NCI-H2081 treated with DMSO at 0.1 percent for 48 hours (cell line): Measurements from ENCODE around the gene FRMD5.

Experiments
- DNase-seq: peaks from one replicate; lab custom pipeline; 2025; lab: John Stamatoyannopoulos, UW

Gene FRMD5

DNA sequence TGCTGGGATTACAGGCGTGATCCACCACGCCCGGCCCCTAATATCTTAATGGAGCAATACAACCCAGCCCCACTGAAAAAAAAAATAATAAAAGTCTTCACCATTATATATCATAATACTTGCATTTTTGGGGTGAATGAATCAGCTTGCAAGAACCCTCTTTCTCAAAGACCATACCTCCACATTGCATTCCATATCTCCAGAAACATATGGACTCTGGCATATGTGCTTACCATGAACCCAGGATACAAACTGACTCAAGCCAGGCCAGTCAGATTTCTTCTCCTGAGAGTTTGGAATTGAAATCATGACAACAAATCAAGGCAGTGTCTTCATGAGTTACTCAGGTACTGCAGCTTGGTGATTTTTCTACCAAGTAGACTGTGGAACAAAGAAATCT, 101.2 kb downstream of the FRMD5 start:
- no peak for DNase-seq

DNA sequence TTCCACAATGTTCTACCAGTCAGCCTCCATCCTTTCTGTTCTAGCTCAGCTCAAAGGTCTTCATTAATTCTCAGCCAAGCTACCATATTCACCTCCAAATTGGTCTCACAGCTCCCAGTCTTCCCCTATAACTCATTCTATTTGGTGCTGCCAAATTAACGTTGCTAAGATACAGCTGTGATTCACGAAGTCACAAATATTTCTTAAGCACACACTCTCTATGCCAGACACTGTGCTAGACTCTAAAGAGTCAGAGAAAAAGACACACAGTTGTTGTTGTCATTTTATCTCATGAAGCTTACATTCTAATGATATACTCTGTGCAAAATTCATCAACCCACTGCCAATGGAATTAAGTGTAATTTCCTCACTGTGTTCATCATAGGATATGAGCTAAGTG, 102.8 kb downstream of the FRMD5 start:
- DNase-seq, result no peak

DNA sequence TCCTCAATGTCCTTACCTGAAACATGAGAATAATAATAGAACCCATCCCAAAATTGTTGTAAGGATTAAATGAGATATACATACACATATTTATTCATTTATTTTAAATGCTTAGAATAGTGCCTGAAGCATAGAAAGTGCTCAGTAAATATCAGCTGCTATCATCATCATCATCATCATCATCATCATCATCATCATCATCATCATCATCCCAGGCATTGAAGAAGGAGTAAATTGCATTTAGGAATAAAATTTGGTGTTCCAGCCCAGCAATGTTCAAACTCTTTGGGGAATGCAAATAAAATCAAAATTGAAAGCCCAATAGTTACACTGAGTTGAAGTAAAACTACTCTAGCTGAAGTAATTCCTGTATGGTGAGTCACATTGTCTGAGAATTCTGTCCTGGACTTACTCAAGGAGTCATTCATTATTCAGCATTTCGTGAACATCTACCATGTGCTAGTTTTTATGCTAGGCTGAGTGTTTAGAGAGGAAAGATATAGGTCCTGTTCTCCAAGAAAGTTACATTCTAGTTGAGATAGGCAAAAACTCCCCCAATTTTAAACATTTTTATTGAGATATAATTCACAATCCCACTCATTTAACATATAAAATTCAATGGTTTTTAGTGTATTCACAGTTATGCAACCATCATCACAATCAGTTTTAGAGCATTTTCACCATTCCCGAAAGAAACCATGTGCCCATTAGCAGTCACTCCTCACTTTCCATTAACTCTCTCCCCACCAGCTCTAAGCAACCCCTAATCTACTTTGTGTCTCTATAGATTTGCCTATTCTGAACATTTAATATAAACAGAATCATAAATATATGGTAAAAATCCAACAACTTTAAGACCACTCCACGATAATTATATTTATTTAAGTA, 107.2 kb downstream of the FRMD5 start:
- DNase-seq, result no peak

DNA sequence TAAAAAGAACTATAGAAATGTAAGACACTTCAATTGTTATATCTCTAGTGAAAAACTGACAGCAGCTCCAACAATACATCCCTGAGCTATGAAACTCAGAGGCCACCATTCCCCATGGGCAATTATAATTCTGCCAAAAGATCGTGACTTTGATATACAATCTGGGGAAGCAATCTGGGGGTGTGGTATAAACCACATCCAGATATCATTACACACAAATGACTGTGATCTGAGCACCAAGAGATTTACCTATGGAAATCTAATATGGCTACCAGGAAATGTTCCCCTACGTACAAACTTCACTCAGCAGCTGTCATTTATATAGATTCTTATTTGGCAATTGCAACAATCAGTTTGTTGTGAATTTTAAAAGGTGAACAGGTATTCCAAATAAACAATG, 110.3 kb downstream of the FRMD5 start:
- no peak for DNase-seq

DNA sequence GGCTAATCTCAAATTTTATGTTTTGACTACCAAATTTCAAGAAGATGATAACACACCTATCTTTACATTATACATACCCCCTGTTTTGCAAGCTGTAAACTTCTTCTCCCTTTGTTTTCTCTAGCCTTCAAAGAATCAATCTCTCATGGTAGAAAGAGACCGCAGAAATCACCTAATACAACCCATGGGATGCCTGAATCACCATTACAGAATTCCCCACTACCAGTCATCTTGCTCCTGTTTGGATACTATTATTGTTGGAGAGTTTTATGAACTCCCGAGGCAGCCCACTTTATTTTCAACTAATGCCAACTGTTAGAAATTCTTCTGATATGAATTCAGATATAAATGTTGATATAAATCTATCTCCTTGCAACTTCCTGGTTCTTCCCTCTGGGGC, 110.9 kb downstream of the FRMD5 start:
- no peak for DNase-seq

DNA sequence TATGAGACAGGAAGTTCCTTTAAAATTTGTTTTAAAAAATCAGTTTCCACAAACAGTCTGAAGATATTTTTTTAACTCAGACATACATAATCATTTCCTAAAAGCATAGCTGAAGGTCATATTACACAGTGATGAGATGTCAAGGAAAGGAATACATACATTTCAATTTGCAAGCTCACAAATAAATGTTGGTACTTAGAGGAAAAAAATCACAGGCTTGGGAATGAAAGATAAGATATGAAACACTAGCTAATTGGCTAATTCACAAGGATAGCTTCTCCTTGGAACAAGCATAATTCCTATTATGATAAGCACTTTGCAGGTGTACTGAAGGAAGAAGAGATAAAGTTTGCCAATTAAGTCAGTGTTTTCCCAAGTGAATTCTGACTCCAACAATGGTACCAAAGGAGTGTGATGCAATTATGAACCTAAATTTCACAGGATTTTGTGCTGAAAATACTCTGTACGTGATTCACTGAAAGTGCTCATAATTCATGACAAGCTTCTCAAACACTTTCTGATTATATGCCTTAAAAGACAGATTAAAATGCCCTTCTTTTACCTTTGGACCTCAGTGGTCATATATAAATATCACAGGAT, 112.4 kb downstream of the FRMD5 start:
- DNase-seq, result no peak

DNA sequence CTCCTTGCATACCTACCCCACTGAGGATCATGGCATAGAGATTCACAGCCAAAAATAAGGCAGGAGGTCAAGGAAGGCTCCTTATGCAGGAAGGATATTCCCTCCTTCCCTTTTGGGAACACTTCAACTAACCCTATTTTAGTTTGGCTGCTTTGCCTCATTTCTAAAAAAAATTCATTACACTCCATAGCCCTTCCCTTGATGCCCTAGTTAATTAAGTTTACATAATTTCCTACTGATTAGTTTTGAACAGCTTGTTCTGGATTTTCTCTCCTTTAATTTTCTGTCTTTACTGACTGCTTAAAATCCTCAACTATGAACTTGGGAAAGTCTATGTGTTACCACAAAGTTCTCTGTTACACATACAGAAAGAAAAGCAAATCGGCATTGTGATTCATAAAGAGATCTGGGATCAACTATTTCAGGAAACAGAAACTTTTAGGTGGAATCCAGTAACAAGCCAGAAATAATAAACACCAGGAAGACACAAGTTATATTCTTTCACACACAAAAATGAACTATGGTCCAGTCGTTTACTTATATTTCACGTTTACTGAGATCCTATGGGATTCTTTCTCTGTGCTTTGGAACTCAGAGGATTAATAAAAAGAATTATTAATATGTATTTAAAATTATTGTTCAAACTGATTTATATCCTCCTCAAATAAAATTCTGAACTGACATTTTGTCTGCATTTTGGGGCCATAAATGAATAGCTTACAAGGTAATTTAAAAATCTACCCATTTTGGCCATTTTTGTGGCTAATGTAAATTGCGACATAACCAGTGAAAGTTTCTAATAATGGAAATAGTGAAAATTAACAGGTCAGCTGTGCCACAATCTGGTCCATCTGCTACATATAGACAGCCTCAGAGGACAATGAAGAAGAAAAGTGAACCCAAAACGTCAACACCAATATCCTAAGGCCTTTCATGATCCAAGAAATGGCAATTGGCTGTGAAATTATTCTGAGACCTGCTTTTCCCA, 113.8 kb downstream of the FRMD5 start:
- DNase-seq, result no peak

DNA sequence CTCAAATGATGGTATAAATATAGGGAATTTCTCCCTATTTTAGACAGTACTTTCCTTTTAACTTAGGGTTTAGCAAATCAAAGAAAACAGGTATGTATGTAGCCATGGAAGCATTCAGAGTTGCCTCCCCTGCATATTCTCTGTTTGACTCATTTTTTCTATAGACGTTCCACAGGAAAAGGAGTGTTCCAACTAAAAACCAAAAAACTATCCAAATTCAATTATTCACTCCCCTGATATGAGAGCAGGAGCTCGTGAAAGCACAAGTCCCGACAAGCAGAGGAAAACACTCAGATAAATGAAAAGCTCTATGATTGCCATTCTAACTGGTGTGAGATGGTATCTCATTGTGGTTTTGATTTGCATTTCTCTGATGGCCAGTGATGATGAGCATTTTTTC, 119.5 kb downstream of the FRMD5 start:
- no peak for DNase-seq

DNA sequence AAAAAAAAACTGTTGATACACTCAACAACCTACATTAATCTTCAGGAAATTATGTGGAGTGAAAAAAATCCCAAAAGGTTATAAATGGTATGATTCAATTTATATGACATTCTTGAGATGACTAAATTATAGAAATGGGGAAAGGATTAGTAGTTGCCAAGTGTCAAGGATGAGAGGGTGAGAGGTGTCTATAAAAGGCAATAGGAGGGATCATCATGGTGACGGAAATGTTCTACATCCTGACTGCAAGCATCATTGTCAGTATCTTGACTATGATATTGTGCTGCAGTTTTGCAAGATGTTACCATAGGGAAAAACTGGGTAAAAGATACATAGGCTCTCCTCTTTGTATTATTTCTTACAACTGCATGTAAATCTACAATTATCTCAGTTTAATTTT, 125.6 kb downstream of the FRMD5 start:
- no peak for DNase-seq

DNA sequence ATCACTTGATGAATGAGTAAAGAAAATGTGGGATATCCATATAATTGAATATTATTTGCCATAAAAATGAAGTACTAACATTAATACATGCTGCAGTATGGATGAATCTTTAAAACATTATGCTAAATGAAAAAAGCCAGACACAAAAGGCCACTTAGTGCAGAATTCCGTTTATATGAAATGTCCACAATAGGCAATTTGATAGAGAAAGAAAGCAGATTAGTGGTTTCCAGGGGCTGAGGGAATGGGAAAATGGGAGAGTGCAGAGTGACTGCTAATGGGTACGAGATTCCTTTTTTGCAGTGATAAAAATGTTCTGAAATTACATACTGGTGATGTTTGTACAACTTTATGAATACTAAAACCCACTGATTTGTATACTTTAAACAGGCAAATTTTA, 126.7 kb downstream of the FRMD5 start:
- DNase-seq, result no peak

DNA sequence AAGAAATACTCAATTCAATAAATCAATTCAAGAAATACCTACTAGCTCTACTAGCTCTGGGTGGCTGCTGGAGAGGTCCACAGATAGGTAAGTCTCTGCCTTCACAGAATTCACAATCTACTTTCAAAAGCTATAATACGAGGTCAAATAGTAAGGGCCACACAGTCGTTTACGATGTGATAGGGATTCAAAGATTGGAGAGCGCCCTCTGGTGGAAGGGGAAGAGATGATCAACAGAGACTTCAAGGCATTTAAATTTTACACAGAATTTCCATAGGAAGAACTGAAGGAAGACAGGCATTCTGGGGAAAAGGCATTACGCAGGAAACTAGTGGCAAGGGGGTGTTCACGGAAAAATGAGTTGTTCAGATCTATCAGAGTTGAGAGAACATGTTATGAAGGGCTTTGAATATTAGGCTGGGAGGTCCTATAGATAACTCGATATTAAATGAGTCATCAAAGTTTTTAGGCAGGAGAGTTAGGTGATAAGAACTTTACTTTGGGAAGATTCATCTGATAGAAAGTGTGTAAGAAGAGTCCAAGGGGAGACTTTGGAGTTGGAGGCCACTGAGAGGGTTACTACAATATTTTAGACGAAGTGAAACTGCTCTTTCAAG, 128.8 kb downstream of the FRMD5 start:
- no peak for DNase-seq

DNA sequence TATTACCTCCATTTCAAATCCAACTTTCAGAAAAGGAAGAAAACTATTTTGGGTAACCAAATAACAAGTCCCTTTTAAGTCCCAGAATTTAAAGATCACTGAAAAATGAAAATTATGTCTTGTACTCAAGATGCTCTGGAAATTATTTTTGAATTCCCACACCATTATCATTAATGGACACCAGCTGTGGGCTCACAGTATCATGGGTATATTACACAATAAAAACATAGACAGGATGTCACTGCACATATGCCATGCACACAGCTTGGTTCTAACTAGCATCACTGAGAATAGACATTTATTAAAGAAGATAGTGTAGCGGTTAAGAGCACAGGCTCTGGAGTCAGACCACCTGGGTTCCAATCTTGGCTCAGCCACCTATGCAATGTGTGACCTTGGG, 130.4 kb downstream of the FRMD5 start:
- no peak for DNase-seq

DNA sequence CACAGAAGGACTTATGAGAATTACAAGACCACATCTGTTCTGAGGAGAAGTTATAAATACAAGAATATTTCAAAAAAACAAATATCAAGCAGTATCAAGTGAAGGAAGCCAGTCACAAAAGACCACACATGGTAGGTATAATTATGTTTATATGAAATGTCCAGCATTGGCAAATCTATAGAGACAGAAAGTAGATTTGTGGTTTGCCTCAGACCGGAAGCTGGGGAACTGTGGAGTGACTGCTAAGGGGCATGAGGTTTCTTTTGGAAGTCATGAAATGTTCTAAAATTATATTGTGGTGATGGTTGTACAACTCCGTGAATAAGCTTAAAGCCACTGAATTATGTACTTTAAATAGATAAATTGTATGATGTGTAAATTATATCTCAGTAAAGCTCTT, 136.9 kb downstream of the FRMD5 start:
- DNase-seq, result no peak

DNA sequence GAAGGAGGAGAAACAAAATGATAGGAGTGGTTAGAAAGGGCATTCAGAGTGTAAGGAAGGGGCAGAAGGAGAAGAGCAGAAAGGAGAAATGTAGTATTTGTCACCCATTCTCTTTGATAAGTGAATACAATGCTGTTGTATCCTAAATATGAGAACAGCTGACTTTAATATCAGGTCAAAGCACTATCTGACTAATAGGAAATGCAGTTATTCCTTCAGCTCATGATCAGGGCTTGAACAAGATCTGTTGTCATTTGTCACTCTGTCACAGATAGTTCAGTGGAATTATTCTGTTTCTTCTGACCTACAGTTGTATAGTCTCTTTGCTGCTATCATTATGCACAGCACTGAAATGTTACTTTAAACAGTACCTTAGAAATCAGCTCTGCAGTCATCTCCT, 149.4 kb downstream of the FRMD5 start:
- DNase-seq, result no peak

DNA sequence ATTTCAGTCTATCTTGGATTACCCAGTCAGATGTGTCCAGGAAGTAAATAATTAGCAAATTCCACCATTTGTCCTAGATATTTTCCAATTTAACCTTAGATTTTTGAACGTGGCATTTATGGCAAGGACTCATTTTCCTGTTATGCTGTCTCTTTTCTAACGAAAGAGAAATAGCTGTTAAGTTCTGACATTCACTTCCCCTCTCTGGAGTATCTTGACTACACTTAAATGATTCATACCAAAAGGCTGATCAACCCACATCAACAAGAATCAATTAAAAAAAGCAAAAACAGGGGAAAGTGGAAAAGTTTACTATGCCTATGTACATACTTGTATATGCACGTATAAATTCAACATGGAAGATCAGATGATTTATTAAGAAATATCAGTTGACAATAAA, 149.9 kb downstream of the FRMD5 start:
- DNase-seq, result no peak

DNA sequence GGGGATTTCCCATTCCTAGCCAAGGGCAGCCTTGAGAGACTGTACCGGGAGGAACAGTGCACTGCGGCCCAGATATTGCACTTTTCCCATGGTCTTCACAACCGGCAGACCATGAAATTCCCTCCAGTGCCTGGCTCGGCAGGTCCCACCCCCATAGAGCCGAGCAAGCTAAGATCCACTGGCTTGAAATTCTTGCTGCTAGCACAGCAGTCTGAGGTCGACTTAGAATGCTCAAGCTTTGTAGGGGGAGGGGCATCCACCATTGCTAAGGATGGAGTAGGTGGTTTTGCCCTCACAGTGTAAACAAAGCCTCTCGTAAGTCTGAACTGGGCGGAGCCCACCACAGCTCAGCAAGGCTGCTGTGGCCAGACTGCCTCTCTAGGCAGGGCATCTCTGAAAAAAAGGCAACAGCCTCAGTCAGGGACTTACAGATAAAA, 156.3 kb downstream of the FRMD5 start:
- DNase-seq, result no peak

DNA sequence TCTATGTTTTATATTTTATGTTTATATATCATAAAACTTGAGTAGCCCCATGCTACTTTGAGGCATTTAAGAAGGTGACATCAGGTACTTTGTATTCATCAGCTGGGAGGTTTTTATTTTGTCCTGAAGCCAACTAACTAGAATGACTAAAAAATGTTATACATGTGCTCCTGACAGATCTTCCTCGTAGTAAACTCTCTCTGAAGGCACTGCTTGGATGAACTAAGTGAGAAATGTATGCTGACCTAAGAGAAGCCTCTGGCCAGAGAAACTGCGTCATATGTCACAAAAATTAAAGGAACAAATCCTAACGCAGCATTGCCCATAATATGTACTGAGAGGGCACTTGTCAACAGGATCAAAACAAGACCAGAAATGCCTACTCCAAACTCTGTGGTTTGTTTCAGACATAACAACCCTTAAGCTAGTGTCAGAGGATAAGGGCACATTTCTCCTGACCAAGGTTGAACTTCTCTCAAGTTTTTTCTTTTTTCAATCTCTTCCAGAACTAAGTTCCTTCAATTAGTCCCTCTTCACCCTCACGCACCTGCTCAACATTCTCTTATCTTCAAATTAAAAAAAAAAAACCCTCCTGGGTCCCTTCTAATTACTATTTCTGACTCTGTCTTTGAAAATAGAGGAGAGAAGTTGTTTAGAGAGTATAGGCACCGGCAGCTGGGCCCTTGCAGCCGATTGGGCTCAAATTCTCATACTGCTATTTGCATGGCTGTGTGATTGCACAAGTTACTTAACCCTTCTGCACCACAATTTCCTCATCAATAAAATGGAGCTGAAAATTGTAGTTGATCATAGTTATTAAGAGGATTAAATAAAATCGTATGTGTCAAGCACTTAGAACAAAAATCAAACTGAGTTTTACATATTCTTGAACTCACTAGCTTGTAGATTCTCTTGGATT, 159.0 kb downstream of the FRMD5 start:
- no peak for DNase-seq

DNA sequence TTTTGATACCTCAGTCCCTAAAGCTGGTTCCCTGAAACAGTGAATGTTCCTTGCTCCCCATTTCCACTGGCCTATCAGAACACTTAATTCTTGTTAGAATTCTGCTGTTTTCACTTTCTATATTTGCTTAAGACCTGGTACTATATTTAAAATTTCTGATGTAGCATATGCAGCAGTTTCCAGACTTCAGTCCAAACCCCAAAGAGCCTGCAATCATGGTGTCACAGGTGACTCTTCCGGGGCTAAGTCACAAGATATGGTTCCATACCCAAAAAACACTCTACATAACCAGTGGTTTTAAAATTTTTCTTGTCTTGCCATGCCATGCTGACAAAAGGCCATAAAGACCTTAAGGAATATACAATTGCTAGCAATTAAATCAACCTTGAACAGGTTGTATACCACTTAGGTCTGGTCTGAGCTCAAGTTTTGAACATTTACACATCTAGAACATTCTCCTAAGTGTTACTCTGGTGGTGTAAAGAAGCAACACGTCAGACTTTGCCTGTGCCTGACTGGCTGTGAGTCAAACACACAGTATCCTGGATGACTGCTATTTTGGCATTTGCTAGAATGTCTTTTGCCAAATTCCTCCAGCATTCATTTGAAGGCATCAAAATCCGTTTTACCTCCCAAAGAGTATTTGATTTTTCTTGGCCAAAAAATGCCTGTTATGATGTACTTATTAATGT, 160.0 kb downstream of the FRMD5 start:
- no peak for DNase-seq

DNA sequence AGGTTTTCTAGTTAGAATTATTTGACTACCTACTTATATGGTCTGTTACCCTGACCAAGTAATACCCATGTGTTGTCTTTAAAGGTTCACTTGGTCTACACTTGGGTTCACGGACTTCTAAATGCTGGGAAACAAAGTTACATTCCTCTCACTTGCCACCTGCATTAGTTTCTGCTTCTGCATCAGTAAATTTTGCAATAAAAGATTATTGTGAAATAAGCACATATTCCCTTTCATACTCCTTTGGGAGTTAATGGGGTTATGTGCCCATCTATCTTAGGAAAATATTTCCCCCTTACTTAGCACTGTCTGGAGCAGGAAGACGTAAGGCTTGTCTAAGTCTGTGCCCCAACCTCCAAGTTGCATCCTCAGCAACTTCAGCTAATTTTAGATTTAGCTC, 160.7 kb downstream of the FRMD5 start:
- DNase-seq, result no peak

DNA sequence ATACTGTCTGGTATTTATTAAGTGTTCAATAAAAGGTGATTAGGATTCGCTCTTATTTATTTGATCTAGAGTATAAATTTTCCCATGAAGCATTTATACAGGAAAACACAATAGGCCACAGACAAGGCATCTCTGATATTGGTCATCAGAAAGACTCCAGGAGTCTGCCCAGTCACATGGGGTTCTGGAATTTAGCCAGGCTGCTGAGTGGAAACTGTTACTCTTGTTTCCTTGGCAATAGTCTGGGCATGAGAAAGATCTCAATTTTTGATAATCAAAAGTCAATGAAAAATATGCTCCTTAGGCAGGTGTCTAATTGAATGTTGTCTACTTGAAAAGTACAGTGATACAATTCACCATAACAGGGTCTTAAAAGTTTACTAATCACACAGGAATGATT, 161.2 kb downstream of the FRMD5 start:
- no peak for DNase-seq
